Measurements from ENCODE around the gene DDX18. TPM values are rescaled to one million over a fixed set of nuclear protein-coding genes. Genes with fewer than 3 reads are reported as not detected.
"Not testable (repeated sequence)": the region's sequence is repeated elsewhere in the genome, so short reads cannot be mapped to it uniquely, and the experiment has no call there.

Gene DDX18
- total and polyA plus RNA-seq, 11 donors = 12.2 to 40.6 (median 28.2) TPM

DNA sequence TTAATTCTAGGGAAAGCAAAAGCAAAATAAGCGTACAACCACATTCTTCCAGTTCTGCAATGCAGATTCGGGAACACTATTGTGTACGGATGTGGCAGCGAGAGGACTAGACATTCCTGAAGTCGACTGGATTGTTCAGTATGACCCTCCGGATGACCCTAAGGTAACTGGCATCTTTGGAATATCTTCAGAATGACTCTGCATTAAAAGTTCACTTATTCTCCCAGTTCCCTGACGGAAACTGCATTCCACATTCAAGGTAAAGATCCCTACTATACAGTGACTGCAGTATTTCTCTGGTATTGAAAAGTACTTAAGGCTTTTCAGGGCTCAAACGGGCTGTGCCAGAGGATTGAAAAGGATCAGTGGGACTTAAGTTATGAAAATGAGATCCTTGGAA lies 10.9 kb downstream of the DDX18 start:
- intact Hi-C loops (cut with DNase I) = no loop called here
- ATAC-seq = no peak
- TF ChIP-seq POLR2A (IDR thresholded peaks at IDR 0.05) = no peak
- TF ChIP-seq, protein P1, sequence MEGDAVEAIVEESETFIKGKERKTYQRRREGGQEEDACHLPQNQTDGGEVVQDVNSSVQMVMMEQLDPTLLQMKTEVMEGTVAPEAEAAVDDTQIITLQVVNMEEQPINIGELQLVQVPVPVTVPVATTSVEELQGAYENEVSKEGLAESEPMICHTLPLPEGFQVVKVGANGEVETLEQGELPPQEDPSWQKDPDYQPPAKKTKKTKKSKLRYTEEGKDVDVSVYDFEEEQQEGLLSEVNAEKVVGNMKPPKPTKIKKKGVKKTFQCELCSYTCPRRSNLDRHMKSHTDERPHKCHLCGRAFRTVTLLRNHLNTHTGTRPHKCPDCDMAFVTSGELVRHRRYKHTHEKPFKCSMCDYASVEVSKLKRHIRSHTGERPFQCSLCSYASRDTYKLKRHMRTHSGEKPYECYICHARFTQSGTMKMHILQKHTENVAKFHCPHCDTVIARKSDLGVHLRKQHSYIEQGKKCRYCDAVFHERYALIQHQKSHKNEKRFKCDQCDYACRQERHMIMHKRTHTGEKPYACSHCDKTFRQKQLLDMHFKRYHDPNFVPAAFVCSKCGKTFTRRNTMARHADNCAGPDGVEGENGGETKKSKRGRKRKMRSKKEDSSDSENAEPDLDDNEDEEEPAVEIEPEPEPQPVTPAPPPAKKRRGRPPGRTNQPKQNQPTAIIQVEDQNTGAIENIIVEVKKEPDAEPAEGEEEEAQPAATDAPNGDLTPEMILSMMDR (IDR thresholded peaks at IDR 0.05) = no peak

DNA sequence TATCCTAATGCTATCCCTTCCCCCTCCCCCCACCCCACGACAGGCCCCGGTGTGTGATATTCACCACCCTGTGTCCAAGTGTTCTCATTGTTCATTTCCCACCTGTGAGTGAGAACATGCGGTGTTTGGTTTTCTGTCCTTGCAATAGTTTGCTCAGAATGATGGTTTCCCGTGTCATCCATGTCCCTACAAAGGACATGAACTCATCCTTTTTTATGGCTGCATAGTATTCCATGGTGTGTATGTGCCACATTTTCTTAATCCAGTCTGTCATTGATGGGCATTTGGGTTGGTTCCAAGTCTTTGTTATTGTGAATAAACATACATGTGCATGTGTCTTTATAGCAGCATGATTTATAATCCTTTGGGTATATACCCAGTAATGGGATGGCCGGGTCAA lies 13.0 kb downstream of the DDX18 start:
- intact Hi-C loops (cut with DNase I); H3K9me3 ChIP-seq; DNase-seq; H3K4me3 ChIP-seq; H3K27me3 ChIP-seq; H3K27ac ChIP-seq; ATAC-seq; H3K4me1 ChIP-seq: not testable (repeated sequence)
- H3K36me3 ChIP-seq = peaks cover 0 to 100% (median 97%) of the 10 kb centered on the region in 9 donors
- WGBS, 4 donors = 97 to 99% (median 97%) methylated on average over 5 of the region's 5 CpGs

More for the DNA sequence above, 10.9 kb downstream of the DDX18 start:
- Histone ChIP-seq H3K36me3 (peaks cover 0 to 100% (median 100%) of the 10 kb centered on the region in 9 donors), H3K4me3 (no peak overlapping the region), H3K27me3 (no peaks in the 10 kb centered on the region), H3K4me1 (no peaks in the 10 kb centered on the region), H3K9me3 (no peaks in the 10 kb centered on the region), H3K27ac (no peak overlapping the region)
- 92 to 95% (median 93%) methylated on average over 8 of the region's 8 CpGs for WGBS, 4 donors
- DNase-seq = no peak

- Histone ChIP-seq H3K36me3 (peaks cover 0 to 100% (median 95%) of the 10 kb centered on the region in 9 donors), H3K27me3 (no peaks in the 10 kb centered on the region), H3K9me3 (no peaks in the 10 kb centered on the region), H3K4me3 (no peak overlapping the region), H3K4me1 (no peaks in the 10 kb centered on the region), H3K27ac (no peak overlapping the region)
- TF ChIP-seq, protein P1 (IDR thresholded peaks at IDR 0.05) = no peak
- no peak for TF ChIP-seq POLR2A (IDR thresholded peaks at IDR 0.05)
- ATAC-seq (no peak), DNase-seq (no peak)
- intact Hi-C loops (cut with DNase I) = no loop called here
- 78 to 88% (median 82%) methylated on average over 2 of the region's 2 CpGs for WGBS, 4 donors
These were observed 14.4 kb downstream of the DDX18 start for GRCh38 chr2:117828870-117829269.

- H3K9me3 ChIP-seq = no peaks in the 10 kb centered on the region
- no peak overlapping the region for H3K4me3 ChIP-seq
- no peak for ATAC-seq
- peaks cover 0 to 10% (median 4%) of the 10 kb centered on the region in 12 donors for H3K4me1 ChIP-seq
- TF ChIP-seq POLR2A (IDR thresholded peaks at IDR 0.05) = no peak
- TF ChIP-seq, protein P1 (IDR thresholded peaks at IDR 0.05) = no peak
- H3K27ac ChIP-seq = no peak overlapping the region
- DNase-seq = no peak
- H3K27me3 ChIP-seq = peaks cover 0 to 7% (median 0%) of the 10 kb centered on the region in 9 donors
- H3K36me3 ChIP-seq = peaks cover 0 to 71% (median 61%) of the 10 kb centered on the region in 9 donors
- 83 to 95% (median 91%) methylated on average over 1 of the region's 1 CpG for WGBS, 4 donors
- intact Hi-C loops (cut with DNase I) = loop anchor here in 5 of 10 donors (5.0 to 10.0 kb wide), 4 partner anchors 82 to 172 kb away; no protein-coding TSS in a partner anchor
These were observed 17.8 kb downstream of the DDX18 start for GRCh38 chr2:117832332-117832731.
